IMR-90 (cell line): ENCODE results near the gene ZNF695. TPM values are rescaled to one million over a fixed set of nuclear protein-coding genes. Genes with fewer than 3 reads are reported as not detected.

Experiments
- ATAC-seq: fragments of 200-7000 bp; cut with Tn5 transposase; 2 replicates; pipeline ENCODE4 v1.9.1; 2020; ENCODE audit warnings: low read depth, mild to moderate bottlenecking, moderate library complexity
- BruUV-seq: library from RNA; stranded (reverse); fragments of 400-500 nt; replicated peaks from 2 replicates; lab custom pipeline; 2021; lab: Mats Ljungman, UMichigan
- CTCF ChIA-PET: fragments of 300-600 bp; formaldehyde crosslinking; extraction: SDS; loops from one replicate; lab custom pipeline; 2021; ENCODE audit warnings: antibody characterized with exemption; lab: Yijun Ruan, JAX
- POLR2A ChIA-PET: fragments of 300-600 bp; sonication (Branson Sonifier 250); formaldehyde crosslinking; loops from one replicate; lab custom pipeline; 2022; ENCODE audit warnings: antibody characterized with exemption; ENCODE audit not compliant: unreplicated experiment; lab: Charles Lee
- DNase-seq: peaks from one replicate; pipeline ENCODE4 v3.0.0; 2013
- H2AFZ ChIP-seq: replicated peaks from 2 replicates; pipeline ENCODE3; 2013; ENCODE audit warnings: low read length, mild to moderate bottlenecking; ENCODE audit not compliant: poor library complexity
- H2AK5ac ChIP-seq: 2 replicates; pipeline ENCODE4 v1.6.1; 2013; ENCODE audit warnings: low read depth, low read length, inconsistent platforms
- H2AK9ac ChIP-seq: replicated peaks from 2 replicates; pipeline ENCODE3; 2013; ENCODE audit warnings: mild to moderate bottlenecking, low read depth, low read length, moderate library complexity; ENCODE audit not compliant: poor library complexity
- H2BK120ac ChIP-seq: 2 replicates; pipeline ENCODE4 v1.6.1; 2013; ENCODE audit warnings: low read depth, low read length, inconsistent platforms
- H2BK15ac ChIP-seq: 3 replicates; pipeline ENCODE4 v1.6.1; 2013; ENCODE audit warnings: low read depth, low read length, inconsistent platforms
- H2BK20ac ChIP-seq: 2 replicates; pipeline ENCODE4 v1.6.1; 2013; ENCODE audit warnings: low read depth, mild to moderate bottlenecking, inconsistent platforms, low read length, moderate library complexity
- H2BK5ac ChIP-seq: 2 replicates; pipeline ENCODE4 v1.6.1; 2013; ENCODE audit warnings: mild to moderate bottlenecking, low read depth, low read length, inconsistent platforms; ENCODE audit not compliant: poor library complexity, severe bottlenecking
- H3K14ac ChIP-seq: replicated peaks from 2 replicates; pipeline ENCODE4 v1.6.1; 2013; ENCODE audit warnings: low read depth, low read length, inconsistent platforms
- H3K18ac ChIP-seq: 2 replicates; pipeline ENCODE4 v1.6.1; 2013; ENCODE audit warnings: low read depth, low read length, control low read depth
- H3K23ac ChIP-seq: 2 replicates; pipeline ENCODE4 v1.6.1; 2013; ENCODE audit warnings: low read depth, low read length, inconsistent platforms
- H3K27ac ChIP-seq: 2 replicates; pipeline ENCODE4 v1.5.1; 2013; ENCODE audit warnings: mild to moderate bottlenecking, control low read depth, low read length; ENCODE audit not compliant: insufficient read depth
- H3K27me3 ChIP-seq: 2 replicates; pipeline ENCODE4 v1.6.1; 2013; ENCODE audit warnings: low read length; ENCODE audit not compliant: control insufficient read depth, insufficient read depth
- H3K36me3 ChIP-seq: 2 replicates; pipeline ENCODE4 v1.6.1; 2013; ENCODE audit warnings: low read length, mixed read lengths; ENCODE audit not compliant: control insufficient read depth, insufficient read depth
- H3K4ac ChIP-seq: 2 replicates; pipeline ENCODE4 v1.6.1; 2013; ENCODE audit warnings: low read depth, low read length, inconsistent platforms
- H3K4me1 ChIP-seq: 2 replicates; pipeline ENCODE4 v1.6.1; 2013; ENCODE audit warnings: low read length, mixed read lengths; ENCODE audit not compliant: control insufficient read depth, insufficient read depth
- H3K4me2 ChIP-seq: 2 replicates; pipeline ENCODE4 v1.6.1; 2013; ENCODE audit warnings: low read depth, mild to moderate bottlenecking, control low read depth, low read length, moderate library complexity
- H3K4me3 ChIP-seq: 2 replicates; pipeline ENCODE4 v1.5.1; 2013; ENCODE audit warnings: low read depth, mild to moderate bottlenecking, control low read depth, low read length, moderate library complexity; ENCODE audit not compliant: insufficient read depth
- H3K56ac ChIP-seq: 2 replicates; pipeline ENCODE4 v1.6.1; 2013; ENCODE audit warnings: low read length, inconsistent platforms; ENCODE audit not compliant: insufficient read depth; ENCODE audit errors: extremely low read depth
- H3K79me1 ChIP-seq, 2 experiments: 2 replicates each; pipeline ENCODE4 v1.6.1; 2013; ENCODE audit warnings: low read length in 2 of 2, inconsistent platforms in 1 of 2, low read depth in 1 of 2
- H3K9ac ChIP-seq: 2 replicates; pipeline ENCODE4 v1.6.1; 2013; ENCODE audit warnings: low read depth, low read length, control low read depth
- H3K9me1 ChIP-seq: 2 replicates; pipeline ENCODE4 v1.6.1; 2013; ENCODE audit warnings: low read length, inconsistent platforms; ENCODE audit not compliant: insufficient read depth
- H3K9me3 ChIP-seq: 2 replicates; pipeline ENCODE4 v1.6.1; 2013; ENCODE audit warnings: low read length; ENCODE audit not compliant: control insufficient read depth, insufficient read depth
- H4K20me1 ChIP-seq: 2 replicates; pipeline ENCODE4 v1.6.1; 2013; ENCODE audit warnings: low read length, inconsistent platforms; ENCODE audit not compliant: insufficient read depth
- H4K5ac ChIP-seq: 2 replicates; pipeline ENCODE4 v1.6.1; 2013; ENCODE audit warnings: mild to moderate bottlenecking, low read depth, low read length, control low read depth
- H4K8ac ChIP-seq, 2 experiments: 2 replicates each; pipeline ENCODE4 v1.6.1; 2013; ENCODE audit warnings: low read depth in 2 of 2, low read length in 2 of 2, control low read depth in 1 of 2, inconsistent platforms in 1 of 2
- H4K91ac ChIP-seq: 2 replicates; pipeline ENCODE4 v1.6.1; 2013; ENCODE audit warnings: low read depth, low read length, inconsistent platforms; ENCODE audit not compliant: insufficient read depth
- CEBPB ChIP-seq: IDR thresholded peaks from 2 replicates; pipeline ENCODE4 v1.6.1; 2012; ENCODE audit warnings: low read depth, low read length, improper control_type of control experiment
- CHD1 ChIP-seq: IDR thresholded peaks from 2 replicates; pipeline ENCODE4 v1.6.1; 2012; ENCODE audit warnings: low read depth, low read length, improper control_type of control experiment
- RFX5 ChIP-seq: IDR thresholded peaks from 2 replicates; pipeline ENCODE4 v1.8.0; 2012; ENCODE audit warnings: low read depth, mild to moderate bottlenecking, low read length, moderate library complexity
- WGBS, 2 experiments: methylation state at CpG; one replicate each; pipeline versions ENCODE4 v1.1.5 to v1.1.7; 2013; ENCODE audit warnings: missing lambda C conversion rate in 2 of 2; ENCODE audit not compliant: insufficient read length in 1 of 2; ENCODE audit errors: extremely low coverage in 2 of 2; 5-methylcytosine and 5-hydroxymethylcytosine counted together
- dilution Hi-C: fragments of 300-500 bp; cut with HindIII; formaldehyde crosslinking; loops from one replicate; pipeline ENCODE4 v1.14.3; 2018; ENCODE audit warnings: low sequenced_read_pairs; ENCODE audit not compliant: unreplicated experiment
- in situ Hi-C: fragments of 300-500 bp; cut with MboI; formaldehyde crosslinking; loops from 3 replicates; pipeline ENCODE4 v1.14.3; 2019; ENCODE audit warnings: low sequenced_read_pairs, inconsistent platforms, mixed read lengths
- intact Hi-C: fragments of 100-400 bp; cut with micrococcal nuclease; formaldehyde crosslinking; loops from 2 replicates; pipeline ENCODE4 v1.10.0; 2022
- polyA plus RNA-seq, 3 experiments: library from polyadenylated mRNA; depleted of rRNA; stranded (reverse); fragments of >200 nt; gene quantifications; 2 replicates each; pipeline ENCODE4 v1.2.3, GENCODE V29; 2012; ENCODE audit warnings: low replicate concordance in 1 of 3
- total RNA-seq: library from RNA; depleted of rRNA; stranded (reverse); fragments of >200 nt; gene quantifications from 2 replicates; pipeline ENCODE4 v1.2.3, GENCODE V29; 2012

The ZNF695 gene
- total and polyA plus RNA-seq, 2 of the 4 experiments (the other 2 are of a cell fraction), result 0.54 to 0.75 TPM

DNA sequence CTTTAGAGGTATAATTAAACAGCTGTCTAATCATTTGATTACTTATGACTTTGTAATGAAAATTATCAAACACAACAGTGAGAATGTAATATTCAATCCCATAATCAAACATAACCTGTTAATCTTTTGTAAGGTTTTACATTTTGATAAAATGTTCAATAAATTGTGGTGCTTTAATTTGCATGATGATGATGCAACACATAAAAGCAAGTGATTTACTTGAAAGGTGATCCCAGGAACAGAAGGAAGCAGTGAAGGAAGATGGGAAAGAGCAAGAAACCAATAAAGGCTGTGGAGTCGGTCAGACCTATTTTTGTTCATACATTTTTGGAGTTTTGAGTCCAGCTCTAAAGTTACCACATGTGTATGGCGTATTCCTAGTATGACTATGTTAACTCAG is 29.6 kb downstream of the ZNF695 start:
- TF ChIP-seq RFX5, result no peak
- peak; percentile 44; the same call in 1 of the 2 replicates for TF ChIP-seq CEBPB
- no peak for TF ChIP-seq CHD1
- Histone ChIP-seq H3K27me3 (no peaks in the 10 kb centered on the region), H4K5ac (no peak overlapping the region)

More for the DNA sequence above, 29.6 kb downstream of the ZNF695 start:
- H3K36me3 ChIP-seq, result 0 out of 2 replicates have a peak, but pooled peaks cover 1% of the 10 kb centered on the region
- no peak overlapping the region for H3K27ac ChIP-seq
- H3K56ac ChIP-seq, result no peak overlapping the region
- H4K8ac ChIP-seq, result no peak overlapping the region
- no peak overlapping the region for H2BK20ac ChIP-seq
- no peak for ATAC-seq
- H4K20me1 ChIP-seq, result no peaks in the 10 kb centered on the region
- DNase-seq, result no peak
- no peak overlapping the region for H3K4me2 ChIP-seq
- CTCF ChIA-PET, result no interaction called here
- H3K9me3 ChIP-seq, result peaks cover 28% of the 10 kb centered on the region
- no peak overlapping the region for H2BK15ac ChIP-seq
- no peak overlapping the region for H3K14ac ChIP-seq
- in situ Hi-C loops (no loop called here), intact Hi-C loops (no loop called here), dilution Hi-C loops (no loop called here)
- H2AFZ ChIP-seq, result no peak overlapping the region
- H2AK9ac ChIP-seq, result no peak overlapping the region
- no peak overlapping the region for H3K18ac ChIP-seq
- H3K4me3 ChIP-seq, result no peak overlapping the region
- no peaks in the 10 kb centered on the region for H3K79me1 ChIP-seq
- no peak overlapping the region for H2BK120ac ChIP-seq
- H3K4me1 ChIP-seq, result no peaks in the 10 kb centered on the region
- no peaks in the 10 kb centered on the region for H3K9me1 ChIP-seq
- POLR2A ChIA-PET, result no interaction called here
- no peak overlapping the region for H4K91ac ChIP-seq
- H2AK5ac ChIP-seq, result no peak overlapping the region
- H3K23ac ChIP-seq, result no peak overlapping the region
- H2BK5ac ChIP-seq, result no peak overlapping the region
- no TSS peak for BruUV-seq
- no peak overlapping the region for H3K9ac ChIP-seq
- WGBS, 2 experiments, result 83% methylated on average over 2 of the region's 2 CpGs; no CpG with 5 or more reads in 1 of the 2 experiments
- H3K4ac ChIP-seq, result no peak overlapping the region
